K562 (cell line): ENCODE results near the gene GALNS. TPM values are rescaled to one million over a fixed set of nuclear protein-coding genes. Genes with fewer than 3 reads are reported as not detected.
A peak's percentile ranks its signal among the peaks of the same experiment; 100 is the strongest.

Experiments
- ATF7 ChIP-seq: fragments of 450-650 bp; IDR thresholded peaks from 2 replicates; pipeline ENCODE4 v1.7.1; 2014; ENCODE audit warnings: mild to moderate bottlenecking, moderate library complexity
- BCLAF1 ChIP-seq, 2 experiments: fragments of 450-650 bp in 1 of 2; IDR thresholded peaks; 2 replicates each; pipeline ENCODE4 v1.6.1; 2011 to 2017; ENCODE audit warnings: low read depth in 2 of 2, antibody characterized with exemption in 1 of 2, borderline replicate concordance in 1 of 2, low read length in 1 of 2, mild to moderate bottlenecking in 1 of 2, mixed read lengths in 1 of 2; ENCODE audit not compliant: control insufficient read depth in 1 of 2
- BRCA1 ChIP-seq, 2 experiments: fragments of 450-650 bp in 1 of 2; sonication (generic) in 1 of 2; formaldehyde crosslinking in 1 of 2; IDR thresholded peaks; 2 replicates each; pipeline versions ENCODE4 v1.5.0 to v1.6.1; 2017 to 2020; ENCODE audit warnings: mild to moderate bottlenecking in 1 of 2, missing genetic modification reagents in 1 of 2
- CREM ChIP-seq: IDR thresholded peaks from 2 replicates; pipeline ENCODE4 v1.6.1; 2014; ENCODE audit warnings: antibody characterized with exemption, low read depth
- E2F3 ChIP-seq: fragments of 250-450 bp; sonication (Bioruptor Pico); IDR thresholded peaks from 2 replicates; pipeline ENCODE4 v1.4.0; 2020; ENCODE audit warnings: mild to moderate bottlenecking
- E2F8 ChIP-seq: fragments of 450-650 bp; IDR thresholded peaks from 2 replicates; pipeline ENCODE4 v1.7.1; 2018; ENCODE audit warnings: mild to moderate bottlenecking, low read depth; ENCODE audit not compliant: partially characterized antibody
- FOXP1 ChIP-seq: sonication (generic); formaldehyde crosslinking; IDR thresholded peaks from 2 replicates; pipeline ENCODE4 v1.8.0; 2022; ENCODE audit warnings: mild to moderate bottlenecking, missing genetic modification reagents
- HDAC1 ChIP-seq, 2 experiments: fragments of 450-650 bp; IDR thresholded peaks; 2 replicates each; pipeline ENCODE4 v1.6.1; 2016 to 2017; ENCODE audit warnings: inconsistent platforms in 1 of 2, mild to moderate bottlenecking in 1 of 2, moderate library complexity in 1 of 2
- JUN ChIP-seq, 2 experiments: sonication (generic) in 1 of 2; formaldehyde crosslinking in 1 of 2; IDR thresholded peaks; 2 replicates each; pipeline versions ENCODE4 v1.6.1 to v1.8.0; 2012 to 2022; ENCODE audit warnings: borderline replicate concordance in 2 of 2, mild to moderate bottlenecking in 2 of 2, improper control_type of control experiment in 1 of 2, low read depth in 1 of 2, low read length in 1 of 2, missing genetic modification reagents in 1 of 2
- KLF1 ChIP-seq: fragments of 450-650 bp; IDR thresholded peaks from 2 replicates; pipeline ENCODE4 v1.6.1; 2016; ENCODE audit warnings: missing genetic modification characterization, missing compliant biosample characterization
- RCOR1 ChIP-seq, 2 experiments: IDR thresholded peaks; 2 replicates each; pipeline ENCODE4 v1.6.1; 2012; ENCODE audit warnings: low read depth in 2 of 2, low read length in 2 of 2, borderline replicate concordance in 1 of 2, improper control_type of control experiment in 1 of 2
- RUNX1 ChIP-seq: sonication (generic); IDR thresholded peaks from 2 replicates; pipeline ENCODE4 v1.6.1; 2016; ENCODE audit warnings: antibody characterized with exemption, low read depth
- SMAD4 ChIP-seq: fragments of 250-450 bp; sonication (Bioruptor Pico); conservative IDR thresholded peaks from 2 replicates; pipeline ENCODE4 v1.8.0; 2021; ENCODE audit warnings: inconsistent platforms, mild to moderate bottlenecking, moderate library complexity
- ZBTB11 ChIP-seq, 3 experiments: fragments of 200-800 bp in 1 of 3; fragments of 250-450 bp in 1 of 3; fragments of 450-650 bp in 1 of 3; sonication (Bioruptor Pico) in 1 of 3; sonication (Bioruptor generic) in 1 of 3; formaldehyde crosslinking in 1 of 3; IDR thresholded peaks; 2 replicates each; pipeline versions ENCODE4 v1.6.1 to v1.8.0; 2016 to 2022; ENCODE audit warnings: mild to moderate bottlenecking in 2 of 3, missing genetic modification characterization in 2 of 3, missing compliant biosample characterization in 1 of 3, moderate library complexity in 1 of 3
- polyA plus RNA-seq, 8 experiments: library from polyadenylated mRNA; depleted of rRNA in 4 of 8; stranded (reverse) in 5 of 8; unstranded in 3 of 8; fragments of >200 nt; fragmentation: Nextera tagmentation in 2 of 8; fragmentation: Illumina TruSeq in 1 of 8; extraction: Ambion mirVana in 2 of 8; extraction: Trizol in 1 of 8; gene quantifications; 2 replicates each; pipeline versions ENCODE4 v1.2.1 to v1.2.3, GENCODE V29; 2011 to 2014; ENCODE audit warnings: inconsistent platforms in 1 of 8, missing spikeins in 1 of 8
- total RNA-seq, 7 experiments: library from RNA; depleted of rRNA in 6 of 7; stranded (reverse); fragments of >200 nt in 6 of 7; fragmentation: Illumina TruSeq in 2 of 7; extraction: Trizol in 2 of 7; gene quantifications; 2 replicates each; pipeline versions ENCODE4 v1.2.1 to v1.2.3, GENCODE V29; 2011 to 2021; ENCODE audit warnings: low replicate concordance in 1 of 7

GALNS gene
- total and polyA plus RNA-seq, 9 of the 15 experiments (the other 6 are each of a cell fraction or from before 2014, with no cell fraction given): 0.38 to 13.2 (median 4.3) TPM

DNA sequence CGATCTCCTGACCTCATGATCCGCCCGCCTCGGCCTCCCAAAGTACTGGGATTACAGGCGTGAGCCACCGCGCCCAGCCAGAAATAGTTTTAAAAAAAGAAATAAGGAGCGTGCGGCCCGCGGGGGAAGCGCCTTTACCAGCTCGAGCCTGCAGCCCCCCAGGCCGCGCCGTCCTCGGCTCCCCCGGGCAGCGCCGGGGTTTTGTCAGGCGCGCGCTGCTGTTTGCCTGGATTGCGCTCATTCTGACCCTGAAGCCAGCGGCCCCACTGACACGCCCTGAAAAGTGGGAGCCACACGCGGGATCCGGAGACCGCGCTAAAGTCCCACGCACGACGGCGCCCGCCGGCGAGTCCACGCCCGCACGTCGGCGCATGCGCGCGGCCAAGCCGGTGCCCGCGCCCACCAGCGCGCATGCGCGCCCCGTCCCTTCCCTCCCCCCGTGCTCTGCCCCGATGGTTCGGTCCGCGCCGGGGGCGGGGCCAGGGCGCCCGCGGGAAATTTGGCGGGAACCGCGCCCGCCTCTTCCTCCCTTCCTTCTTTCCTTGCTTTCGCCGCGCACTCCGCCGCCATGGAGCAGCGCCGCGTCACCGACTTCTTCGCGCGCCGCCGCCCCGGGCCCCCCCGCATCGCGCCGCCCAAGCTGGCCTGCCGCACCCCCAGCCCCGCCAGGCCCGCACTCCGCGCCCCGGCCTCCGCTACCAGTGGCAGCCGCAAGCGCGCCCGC lies 53.3 kb downstream of the GALNS start, which contains the start of gene CDT1 (continued):
- TF ChIP-seq E2F8 (peak; percentile 97), HDAC1 (IDR thresholded peaks at IDR 0.05) (peak in 1 of 2 experiments; percentile 87; a peak in 2 of 4 replicates), ZBTB11 (CRISPR knock-in tag; IDR thresholded peaks at IDR 0.05) (peak in 1 of 3 experiments; percentile 63; a peak in 2 of 6 replicates), RCOR1 (IDR thresholded peaks at IDR 0.05; ENCODE audit: borderline replicate concordance in 1 of 2, low read depth in 2 of 2, low read length in 2 of 2) (0 out of 4 replicates have a peak, but pooled peaks of 1 of the 2 experiments have one; percentile 9), SMAD4 (CRISPR knock-in tag) (peak; percentile 57; the same call in 1 of the 2 replicates), ATF7 (peak; percentile 98), CREM (peak; percentile 7; the same call in 1 of the 2 replicates), RUNX1 (no peak), JUN (IDR thresholded peaks at IDR 0.05; ENCODE audit: borderline replicate concordance, low read depth, low read length) (no peak), JUN (CRISPR knock-in tag; IDR thresholded peaks at IDR 0.05; ENCODE audit: borderline replicate concordance) (0 out of 2 replicates have a peak, but pooled peaks have one; percentile 74), E2F3 (peak; percentile 100), FOXP1 (CRISPR knock-in tag) (peak; percentile 80), BCLAF1 (IDR thresholded peaks at IDR 0.05; ENCODE audit: borderline replicate concordance in 1 of 2, control insufficient read depth in 1 of 2, low read depth in 2 of 2, low read length in 1 of 2) (no peak), BRCA1 (IDR thresholded peaks at IDR 0.05) (no peak), BRCA1 (CRISPR knock-in tag; IDR thresholded peaks at IDR 0.05) (peak; percentile 86; the same call in 1 of the 2 replicates), KLF1 (tag) (0 out of 2 replicates have a peak, but pooled peaks have one; percentile 13)
